Ishikawa (cell line): ENCODE data around the gene DGKZ.

ENCODE experiments used
- CEBPB ChIP-seq: IDR thresholded peaks from 2 replicates; pipeline ENCODE4 v1.6.1; 2012
- USF1 ChIP-seq: IDR thresholded peaks from 2 replicates; pipeline ENCODE4 v1.6.1; 2012

GRCh38 chr11:46307785-46308341 lies 39.4 kb upstream of the DGKZ start:
- TF ChIP-seq USF1 (no peak), CEBPB (no peak)
